ENCODE results near the gene CACNG5.

CACNG5 gene

GRCh38 chr17:66834919-66835454, at the start of gene CACNG5:
TSS of gene CACNG5 (plus strand) at chr17:66835117. CDS start at chr17:66877333, 42,216 bp downstream.
- DNase-seq: no peak

DNA sequence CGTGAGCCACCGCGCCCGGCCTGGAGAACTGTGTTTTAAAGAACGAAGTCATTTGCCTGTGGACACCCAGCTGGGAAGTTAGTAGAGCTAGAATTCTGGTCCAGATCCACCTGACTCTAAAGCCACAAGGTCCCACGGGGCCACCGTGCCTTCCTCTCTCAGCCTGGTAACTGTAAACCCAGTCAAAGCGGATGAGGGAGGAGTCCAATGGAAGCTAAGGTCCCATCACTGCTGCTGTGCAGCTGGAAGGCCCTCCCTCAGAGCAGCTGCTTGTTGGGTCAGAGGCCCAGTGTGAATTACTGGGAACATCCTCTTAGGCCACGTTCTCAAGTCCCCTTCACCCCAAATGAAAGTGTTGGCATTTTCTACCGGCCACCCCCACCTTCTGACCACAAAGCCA, 48.8 kb upstream of the CACNG5 start:
- no peak for DNase-seq

DNA sequence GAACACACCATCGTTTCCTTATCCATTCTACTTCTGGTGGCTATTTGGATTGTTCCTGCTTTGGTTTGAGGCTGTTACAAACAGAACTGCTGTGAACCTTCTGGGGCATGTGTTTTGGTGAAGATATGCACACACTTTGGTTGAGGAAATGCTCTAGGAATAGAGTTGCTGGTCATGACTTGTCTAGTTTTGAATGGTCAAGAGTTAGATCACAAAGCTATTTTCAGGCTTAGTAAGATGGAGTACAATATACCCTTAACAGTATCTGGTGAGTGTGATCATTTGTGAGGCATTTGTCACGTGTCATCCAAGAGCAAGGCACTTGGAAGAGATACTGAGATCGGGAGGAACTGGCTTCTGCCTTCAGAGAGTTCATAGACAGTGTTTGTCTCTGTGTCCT, 47.0 kb upstream of the CACNG5 start:
- DNase-seq: no peak

DNA sequence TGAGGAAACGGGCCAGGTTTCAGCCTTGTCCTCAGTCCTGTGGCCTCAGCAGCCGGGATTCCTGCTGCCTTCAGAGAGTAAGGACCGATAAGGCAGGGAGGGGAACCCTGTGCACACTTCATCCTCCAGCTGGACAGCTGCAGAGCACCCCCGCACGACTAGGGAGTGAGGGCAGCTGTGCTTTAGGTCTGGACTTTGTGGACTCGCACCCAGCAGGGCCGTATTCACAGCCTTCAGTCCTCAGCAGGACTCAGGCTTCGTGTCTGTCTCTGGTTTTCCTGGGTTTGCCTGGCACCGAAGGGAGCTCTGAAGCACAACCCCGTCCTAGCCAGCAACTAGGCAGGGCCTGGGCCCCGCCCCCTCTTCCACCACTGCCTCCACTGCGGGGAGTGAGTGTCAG, 45.8 kb upstream of the CACNG5 start:
- no peak for DNase-seq

DNA sequence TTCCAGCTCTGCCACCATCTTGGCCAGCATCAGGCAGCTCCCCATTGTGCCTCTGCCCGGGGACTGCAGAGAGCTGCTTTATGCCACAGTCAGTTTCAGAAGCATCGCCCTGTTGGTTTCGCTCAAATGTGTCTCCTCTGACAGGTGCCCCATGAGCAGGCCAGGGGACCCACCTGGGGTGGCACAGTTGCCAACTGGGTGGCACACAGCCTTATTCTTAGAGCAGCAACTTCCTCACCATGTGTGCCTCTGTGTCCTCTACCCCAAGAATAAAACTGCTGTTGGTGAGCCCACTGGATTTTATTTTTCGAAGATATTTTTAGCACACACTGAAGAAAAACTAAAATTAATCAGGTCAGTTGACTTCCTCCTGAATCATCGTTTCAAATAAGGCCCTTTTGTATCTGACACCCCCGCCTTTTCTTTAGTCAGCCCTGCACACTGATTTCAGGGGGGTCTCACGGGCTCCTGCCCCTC, 44.9 kb upstream of the CACNG5 start:
- DNase-seq: no peak

DNA sequence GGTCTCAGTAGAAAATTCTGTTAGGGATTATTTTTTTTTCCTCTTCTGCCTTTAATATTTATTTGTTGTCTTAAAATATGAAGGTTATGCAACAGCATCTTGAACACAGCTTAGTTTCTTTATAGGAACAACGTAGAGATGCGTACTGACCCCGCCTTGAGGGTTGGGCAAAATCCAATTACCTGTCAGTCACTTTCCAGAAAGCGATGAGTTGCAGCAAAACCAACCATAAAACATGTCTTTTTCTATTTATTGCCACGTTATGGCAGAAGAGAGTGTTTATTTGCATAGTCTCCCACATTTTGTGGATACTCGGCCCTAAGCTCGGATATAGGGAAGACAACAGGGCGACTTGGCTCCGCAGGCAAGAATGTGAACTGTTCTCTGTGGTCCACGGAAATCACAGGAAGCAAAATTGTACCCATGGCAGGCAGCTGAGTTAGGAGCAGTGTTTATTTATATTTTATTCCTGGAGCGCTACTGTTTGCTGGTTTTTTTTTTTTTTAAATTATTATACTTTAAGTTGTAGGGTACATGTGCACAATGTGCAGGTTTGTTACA, 44.3 kb upstream of the CACNG5 start:
- no peak for DNase-seq

- DNase-seq: peak; percentile 4
Measured at GRCh38 chr17:66791347-66791746, 43.6 kb upstream of the CACNG5 start.

DNA sequence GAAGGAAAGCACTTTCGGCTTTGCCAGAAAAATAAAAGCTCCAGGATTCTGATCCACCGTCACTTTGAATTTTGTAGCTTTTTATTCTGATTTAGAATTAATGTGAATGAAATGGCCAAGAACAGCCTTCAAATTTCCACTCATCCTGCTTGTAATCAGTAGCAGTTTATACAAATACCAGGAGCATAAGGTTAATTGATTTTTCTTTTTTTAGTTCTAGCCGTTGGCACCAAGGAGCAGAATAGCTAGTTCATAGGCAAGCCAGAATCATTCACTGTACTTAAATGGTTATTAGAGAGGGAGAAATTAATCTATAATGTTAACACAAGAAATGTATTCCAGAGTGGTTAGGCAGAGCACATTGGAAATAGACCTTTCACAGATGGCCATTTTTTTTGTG, 41.1 kb upstream of the CACNG5 start:
- no peak for DNase-seq

DNA sequence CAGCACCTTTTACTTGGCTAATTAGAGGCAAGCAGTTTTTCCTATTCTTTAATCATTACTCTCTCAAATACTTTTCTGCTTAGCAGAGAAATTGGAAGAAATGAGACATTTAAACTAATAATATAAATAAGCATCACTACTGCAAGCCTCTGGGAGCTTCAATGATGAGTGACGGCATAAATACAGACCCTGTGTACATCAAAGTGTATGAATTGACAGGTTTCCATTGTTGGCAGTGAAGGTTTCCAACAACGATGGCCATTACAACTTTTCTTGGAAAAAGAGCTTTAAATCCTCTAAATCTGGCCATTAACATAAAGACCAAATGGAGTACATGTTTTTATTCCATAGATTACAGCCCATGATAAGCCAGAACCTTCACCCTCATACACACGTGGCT, 39.4 kb upstream of the CACNG5 start:
- DNase-seq: no peak

DNA sequence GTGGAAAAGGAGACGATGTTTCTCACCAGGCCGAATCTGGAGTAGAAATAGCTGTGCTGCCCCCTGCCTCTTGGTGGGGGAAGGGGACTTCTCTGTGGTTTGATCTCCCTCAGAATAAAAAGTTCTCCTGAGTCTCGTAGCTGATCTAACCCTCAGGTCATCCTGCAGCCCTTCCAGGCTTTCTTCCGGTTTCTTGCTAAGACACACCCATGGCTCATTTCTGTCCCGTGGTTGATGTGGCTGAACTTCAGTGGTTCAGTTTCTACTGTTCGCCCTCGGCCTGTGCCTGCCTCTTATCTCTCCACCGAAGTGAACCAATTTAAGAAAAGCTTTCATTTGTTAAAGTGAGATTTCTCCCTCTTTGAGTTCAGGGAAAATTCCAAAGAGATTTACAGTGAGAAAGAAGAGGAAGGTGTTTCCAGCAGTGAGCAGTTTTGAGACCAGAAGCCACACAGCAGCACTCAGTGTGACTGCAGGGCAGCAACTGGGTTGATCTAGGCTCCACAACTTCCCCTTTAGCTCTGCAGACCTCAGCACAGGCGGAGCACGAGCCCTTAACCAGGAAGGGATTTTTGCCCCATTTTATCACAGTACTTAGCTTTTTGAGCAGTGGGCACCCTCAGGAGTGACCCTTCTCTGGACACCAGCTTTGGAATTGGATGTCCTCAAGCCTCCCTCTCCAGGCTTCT, 34.9 kb upstream of the CACNG5 start:
- DNase-seq: no peak

GRCh38 chr17:66803474-66803951, 31.4 kb upstream of the CACNG5 start:
- DNase-seq: no peak

GRCh38 chr17:66805567-66805966, 29.4 kb upstream of the CACNG5 start:
- DNase-seq: no peak

DNA sequence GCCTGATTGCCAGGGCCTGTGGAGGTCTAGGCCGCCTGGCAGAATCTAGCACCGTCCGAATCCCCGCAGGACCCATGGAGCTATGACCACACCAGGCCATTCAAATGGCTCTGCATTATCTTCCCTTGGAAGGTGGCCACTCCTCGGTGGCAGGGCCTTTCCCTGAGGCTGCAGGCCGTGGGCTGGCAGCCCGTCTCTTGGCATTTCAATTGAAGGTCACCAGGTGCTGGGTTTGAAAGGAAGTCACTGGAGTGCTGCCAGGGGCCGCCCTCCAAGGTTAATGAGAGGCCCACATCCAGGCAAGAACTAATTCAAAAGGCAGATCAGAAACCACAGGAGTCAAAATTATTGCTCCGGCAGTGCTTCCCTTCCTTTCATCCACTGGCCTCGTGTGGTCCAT, 27.7 kb upstream of the CACNG5 start:
- no peak for DNase-seq

DNA sequence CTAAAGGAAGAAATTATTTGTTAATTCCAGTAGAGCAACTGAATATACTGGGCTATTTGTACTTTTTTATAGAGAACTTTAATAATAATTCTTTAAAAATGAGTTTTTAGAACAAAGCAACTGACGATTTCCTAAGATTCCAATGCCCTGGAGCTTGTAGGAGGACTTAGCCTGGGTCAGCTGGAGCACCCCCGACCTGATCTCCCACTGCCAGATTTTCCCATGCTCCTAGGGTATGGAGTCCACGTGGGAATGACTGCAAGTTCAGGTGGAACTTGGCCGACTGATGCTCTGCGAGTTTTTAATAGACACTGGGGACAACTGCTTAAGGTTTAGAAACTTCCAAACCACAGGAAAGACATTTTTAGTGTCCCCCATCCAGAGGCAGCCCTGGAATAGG, 25.5 kb upstream of the CACNG5 start:
- no peak for DNase-seq

DNA sequence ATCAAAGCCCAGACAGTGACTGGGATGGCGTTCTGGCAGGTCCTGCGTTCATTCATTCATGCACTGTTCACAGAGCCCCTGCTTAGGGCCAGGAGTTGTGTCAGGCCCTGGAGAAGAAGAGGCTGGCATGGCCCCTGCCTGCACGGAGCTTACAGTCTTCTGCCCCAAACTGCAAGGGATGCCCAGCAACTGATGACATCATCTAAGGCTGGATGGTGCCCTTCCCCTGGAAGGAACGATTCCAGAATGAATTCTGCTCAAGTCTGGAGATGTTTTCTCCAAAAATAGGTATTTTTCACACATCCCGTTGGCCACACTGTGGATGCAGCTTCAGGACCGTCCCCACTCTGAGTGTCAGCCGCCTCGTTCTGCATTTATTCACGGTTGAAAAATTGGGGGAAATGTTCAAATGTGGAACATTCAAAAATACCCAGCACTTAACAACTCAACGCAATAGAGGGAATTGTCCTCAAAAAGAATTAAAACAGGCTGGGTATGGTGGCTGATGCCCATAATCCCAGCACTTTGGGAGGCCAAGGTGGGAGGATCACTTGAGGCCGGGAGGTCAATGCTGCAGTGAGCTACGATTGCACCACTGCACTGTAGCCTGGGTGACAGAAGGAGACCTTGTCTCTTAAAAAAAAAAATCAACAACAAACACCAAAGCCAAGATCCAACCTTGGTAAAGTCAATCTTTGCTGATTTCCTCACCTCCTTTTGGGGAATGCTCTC, 23.8 kb upstream of the CACNG5 start:
- no peak for DNase-seq

DNA sequence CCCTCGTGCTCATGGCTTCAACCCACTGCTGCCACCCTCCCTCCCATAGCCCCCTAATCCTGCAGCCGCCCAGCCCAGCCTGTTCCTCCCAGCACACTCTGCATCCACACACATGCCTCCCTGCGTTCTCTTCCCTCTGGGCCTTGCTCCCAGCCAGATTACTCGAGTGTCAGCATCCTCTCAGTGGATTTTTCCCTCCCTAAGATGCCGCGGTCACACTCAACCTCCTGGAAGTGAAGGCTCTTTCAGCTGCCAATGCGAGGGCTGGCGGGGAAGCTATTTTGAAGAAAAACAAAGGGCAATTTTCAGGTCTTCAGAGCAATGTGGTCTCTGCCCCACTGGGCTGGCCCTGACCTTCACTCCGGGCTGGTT, 23.2 kb upstream of the CACNG5 start:
- no peak for DNase-seq

- no peak for DNase-seq
Measured at GRCh38 chr17:66812571-66812970, 22.3 kb upstream of the CACNG5 start.

DNA sequence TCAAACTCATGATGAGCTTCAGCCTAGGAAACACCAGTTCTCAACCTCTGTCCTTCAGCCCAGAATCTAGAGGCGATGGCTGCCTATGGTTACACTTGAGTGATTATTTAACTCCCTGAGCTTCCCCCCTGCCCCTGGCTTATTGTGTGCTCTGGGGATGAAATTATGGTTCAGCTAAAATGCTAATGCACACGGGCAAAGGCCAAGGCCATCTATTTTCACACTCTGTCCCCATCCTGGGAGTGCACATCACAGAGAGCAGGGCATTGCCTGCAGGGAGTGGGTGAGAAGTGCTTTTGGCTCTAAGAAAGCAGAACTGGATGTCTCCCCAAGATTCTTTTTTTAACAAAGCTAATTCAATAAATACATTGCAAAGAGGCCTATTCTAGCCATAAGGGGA, 21.6 kb upstream of the CACNG5 start:
- no peak for DNase-seq

- DNase-seq: no peak
Measured at GRCh38 chr17:66814026-66814425, 20.9 kb upstream of the CACNG5 start.

- DNase-seq: no peak
Measured at GRCh38 chr17:66814570-66814969, 20.3 kb upstream of the CACNG5 start.

- no peak for DNase-seq
Measured at GRCh38 chr17:66817750-66818149, 17.2 kb upstream of the CACNG5 start.

DNA sequence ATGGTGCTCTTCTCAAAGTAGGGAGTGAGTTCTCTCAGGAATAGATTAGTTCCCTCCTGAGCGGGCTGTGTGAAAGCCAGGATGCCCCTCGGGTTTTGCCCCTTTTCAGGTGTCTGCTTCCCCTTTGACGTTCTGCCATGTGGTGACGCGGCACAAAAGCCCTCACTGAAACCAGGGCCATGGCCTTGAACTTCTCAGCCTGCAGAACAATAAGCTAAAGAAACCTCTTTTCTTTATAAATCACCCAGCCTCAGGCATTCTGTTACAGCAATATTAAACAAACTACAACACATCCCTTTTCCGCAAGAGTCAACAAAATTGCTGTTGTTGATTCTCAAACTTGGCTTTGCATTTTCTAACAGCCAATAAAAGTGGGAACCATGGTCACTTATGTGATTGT, 15.5 kb upstream of the CACNG5 start:
- DNase-seq: no peak

DNA sequence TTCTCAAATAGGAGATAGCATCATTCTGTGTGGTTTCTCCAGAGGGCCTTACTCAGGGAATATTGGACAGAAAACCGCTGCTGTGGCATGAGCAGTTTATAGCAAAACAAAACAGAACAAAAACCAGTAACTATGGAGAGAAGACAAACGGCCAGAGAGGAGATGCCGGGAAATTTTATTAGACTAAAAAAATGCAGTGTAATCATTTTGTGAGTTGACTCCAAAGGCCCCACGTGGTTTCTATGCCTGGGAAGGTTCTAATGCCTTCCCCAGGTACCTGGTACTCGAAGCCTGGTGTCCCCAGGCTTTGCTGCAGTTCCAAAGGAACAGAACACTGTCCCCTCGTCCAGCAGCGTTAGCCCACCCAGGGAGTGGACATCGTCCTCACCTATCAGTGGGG, 12.9 kb upstream of the CACNG5 start:
- DNase-seq: no peak

DNA sequence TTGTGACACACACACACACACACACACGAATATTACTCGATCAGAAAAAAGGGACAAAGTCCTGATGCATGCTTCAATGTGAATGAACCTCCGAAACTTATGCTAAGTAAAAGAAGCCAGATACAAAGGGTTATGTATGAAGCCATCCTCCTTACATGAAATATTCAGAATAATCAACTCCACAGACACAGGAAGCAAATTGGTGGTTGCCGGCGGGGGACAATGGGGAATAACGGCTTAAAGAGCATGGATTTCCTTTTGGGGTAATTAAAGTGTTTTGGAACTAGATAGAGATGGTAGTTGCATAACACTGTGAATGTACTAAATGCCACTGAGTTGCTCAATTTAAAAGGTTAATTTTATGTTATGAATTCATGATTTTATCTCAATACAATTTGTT, 8.1 kb upstream of the CACNG5 start:
- DNase-seq: no peak
